HepG2 (cell line): Measurements from ENCODE around the gene XCR1. TPM values are rescaled to one million over a fixed set of nuclear protein-coding genes. Genes with fewer than 3 reads are reported as not detected.

ENCODE experiments used
- ATAC-seq: fragments of 200-7000 bp; cut with Tn5 transposase; 3 replicates; pipeline ENCODE4 v1.9.1; 2020; ENCODE audit warnings: mild to moderate bottlenecking, moderate library complexity
- BruUV-seq: library from RNA; stranded (reverse); fragments of 400-500 nt; replicated peaks from 2 replicates; lab custom pipeline; 2021; lab: Mats Ljungman, UMichigan
- CTCF ChIA-PET: fragments of 300-600 bp; formaldehyde crosslinking; extraction: SDS; loops from one replicate; lab custom pipeline; 2021; ENCODE audit warnings: low total read pairs, inconsistent platforms, low intra/inter-chr PET ratio; lab: Yijun Ruan, JAX
- POLR2A ChIA-PET: fragments of 350-600 bp; sonication (Branson Sonifier 250); formaldehyde crosslinking; loops from one replicate; lab custom pipeline; 2020; ENCODE audit warnings: antibody characterized with exemption, inconsistent platforms; lab: Yijun Ruan, JAX
- DNase-seq: peaks from one replicate; pipeline ENCODE4 v3.0.0-alpha.2; 2015; ENCODE audit warnings: low spot score
- FAIRE-seq: peaks from 3 replicates; lab custom pipeline; 2011; peaks lifted over from hg19 to GRCh38; lab: Jason Lieb, UNC
- H2AFZ ChIP-seq: one replicate; pipeline ENCODE4 v1.6.1; 2011; ENCODE audit warnings: low read length, inconsistent platforms
- H3K27ac ChIP-seq: fragments of 300-600 bp; 3 replicates; pipeline ENCODE4 v1.8.0; 2011; ENCODE audit warnings: mixed run types, mild to moderate bottlenecking, mixed read lengths, low read length, inconsistent platforms; ENCODE audit not compliant: insufficient read depth; ENCODE audit errors: extremely low read length
- H3K27me3 ChIP-seq, 2 experiments: fragments of 200-600 bp in 1 of 2; 2 replicates in 1 of 2; 3 replicates in 1 of 2; pipeline versions ENCODE4 v1.6.0 to v1.8.0; 2011; ENCODE audit warnings: low read length in 2 of 2, mild to moderate bottlenecking in 2 of 2, moderate library complexity in 2 of 2, inconsistent platforms in 1 of 2; ENCODE audit not compliant: insufficient read depth in 2 of 2, control insufficient read depth in 1 of 2
- H3K36me3 ChIP-seq, 2 experiments: fragments of 200-600 bp in 1 of 2; replicated peaks in 1 of 2; 2 replicates in 1 of 2; 3 replicates in 1 of 2; pipeline versions ENCODE4 v1.5.1 to v1.8.0; 2011; ENCODE audit warnings: low read length in 2 of 2, inconsistent platforms in 1 of 2; ENCODE audit not compliant: insufficient read depth in 2 of 2, control insufficient read depth in 1 of 2
- H3K4me1 ChIP-seq: 2 replicates; pipeline ENCODE4 v1.5.1; 2012; ENCODE audit warnings: low read length, inconsistent platforms; ENCODE audit not compliant: insufficient read depth
- H3K4me2 ChIP-seq: 2 replicates; pipeline ENCODE4 v1.6.0; 2011; ENCODE audit warnings: low read depth, low read length, inconsistent platforms
- H3K4me3 ChIP-seq, 3 experiments: fragments of 200-600 bp in 1 of 3; sonication (generic), shearing (Covaris generic) in 1 of 3; replicated peaks in 1 of 3; 2 replicates each; pipeline ENCODE4 v1.5.1; 2011 to 2016; ENCODE audit warnings: low read length in 3 of 3, inconsistent platforms in 2 of 3, low read depth in 2 of 3, mild to moderate bottlenecking in 2 of 3, control low read depth in 1 of 3, mixed read lengths in 1 of 3; ENCODE audit not compliant: insufficient read depth in 1 of 3
- H3K79me2 ChIP-seq: one replicate; pipeline ENCODE4 v1.6.1; 2011; ENCODE audit warnings: low read length, inconsistent platforms; ENCODE audit not compliant: insufficient read depth
- H3K9ac ChIP-seq: 2 replicates; pipeline ENCODE4 v1.6.0; 2011; ENCODE audit warnings: mild to moderate bottlenecking, low read depth, low read length, inconsistent platforms; ENCODE audit not compliant: insufficient read depth
- H3K9me3 ChIP-seq: 2 replicates; pipeline ENCODE4 v1.5.1; 2012; ENCODE audit warnings: mild to moderate bottlenecking, low read length
- H4K20me1 ChIP-seq: 2 replicates; pipeline ENCODE4 v1.6.0; 2011; ENCODE audit warnings: inconsistent platforms, mild to moderate bottlenecking, low read length, moderate library complexity; ENCODE audit not compliant: insufficient read depth
- CBX5 ChIP-seq: sonication (generic); formaldehyde crosslinking; IDR thresholded peaks from 2 replicates; pipeline ENCODE4 v1.4.0; 2020; ENCODE audit warnings: missing genetic modification reagents, borderline replicate concordance
- DPF2 ChIP-seq: sonication (generic); formaldehyde crosslinking; IDR thresholded peaks from 2 replicates; pipeline ENCODE4 v1.4.0; 2020; ENCODE audit warnings: mild to moderate bottlenecking, low read depth, missing genetic modification reagents, borderline replicate concordance
- ELF3 ChIP-seq: IDR thresholded peaks from 2 replicates; pipeline ENCODE4 v1.6.1; 2016; ENCODE audit warnings: missing genetic modification reagents, missing compliant biosample characterization
- HOXA7 ChIP-seq: sonication (generic); formaldehyde crosslinking; IDR thresholded peaks from 2 replicates; pipeline ENCODE4 v1.8.1; 2022; ENCODE audit warnings: mild to moderate bottlenecking, missing genetic modification reagents, moderate library complexity
- PAWR ChIP-seq: sonication (generic); formaldehyde crosslinking; IDR thresholded peaks from 2 replicates; pipeline ENCODE4 v1.4.0; 2020; ENCODE audit warnings: missing genetic modification reagents, mild to moderate bottlenecking, borderline replicate concordance
- POLR2AphosphoS2 ChIP-seq: IDR thresholded peaks from 2 replicates; pipeline ENCODE4 v1.6.1; 2011; ENCODE audit warnings: low read depth, low read length, improper control_type of control experiment
- SAP130 ChIP-seq: IDR thresholded peaks from 2 replicates; pipeline ENCODE4 v1.6.1; 2016; ENCODE audit warnings: low read depth
- SMC3 ChIP-seq: IDR thresholded peaks from 2 replicates; pipeline ENCODE4 v1.6.1; 2011; ENCODE audit warnings: low read length, improper control_type of control experiment
- SSRP1 ChIP-seq: IDR thresholded peaks from 2 replicates; pipeline ENCODE4 v1.6.1; 2016; ENCODE audit warnings: control low read depth
- ZNF501 ChIP-seq: sonication (generic); formaldehyde crosslinking; IDR thresholded peaks from 2 replicates; pipeline ENCODE4 v1.5.1; 2020; ENCODE audit warnings: mild to moderate bottlenecking, moderate library complexity, missing genetic modification reagents
- ZNF672 ChIP-seq: sonication (generic); formaldehyde crosslinking; IDR thresholded peaks from 2 replicates; pipeline ENCODE4 v1.8.1; 2022; ENCODE audit warnings: missing genetic modification reagents
- ZNF747 ChIP-seq: sonication (generic); formaldehyde crosslinking; IDR thresholded peaks from 2 replicates; pipeline ENCODE4 v1.8.1; 2023; ENCODE audit warnings: missing genetic modification reagents, mild to moderate bottlenecking, borderline replicate concordance
- WGBS: methylation state at CpG from one replicate; pipeline ENCODE4 v1.1.6; 2017; ENCODE audit warnings: low lambda C conversion rate; 5-methylcytosine and 5-hydroxymethylcytosine counted together
- in situ Hi-C: cut with HindIII; loops from 2 replicates; pipeline ENCODE4 v1.10.0; 2017; ENCODE audit warnings: low pct_unique_long_range_greater_than_20kb; ENCODE audit not compliant: extremely low pct_ligation_motif_present
- intact Hi-C: fragments of 100-400 bp; cut with micrococcal nuclease; formaldehyde crosslinking; loops from one replicate; pipeline ENCODE4 v1.10.0; 2022; ENCODE audit not compliant: unreplicated experiment
- polyA plus RNA-seq, 8 experiments: library from polyadenylated mRNA; depleted of rRNA in 3 of 8; stranded (reverse) in 7 of 8; unstranded in 1 of 8; fragments of >200 nt; fragmentation: Illumina TruSeq in 4 of 8; extraction: Trizol in 4 of 8; gene quantifications; 2 replicates each; pipeline versions ENCODE4 v1.2.1 to v1.2.3, GENCODE V29; 2011 to 2016; ENCODE audit warnings: low read depth in 4 of 8, missing spikeins in 1 of 8, mixed read lengths in 1 of 8; ENCODE audit not compliant: insufficient read depth in 1 of 8
- total RNA-seq, 5 experiments: library from RNA; depleted of rRNA; stranded (reverse); fragments of >200 nt; fragmentation: Illumina TruSeq; extraction: Trizol; gene quantifications; 2 replicates each; pipeline ENCODE4 v1.2.3, GENCODE V29; 2016; ENCODE audit warnings: low read depth in 1 of 5
- TF ChIP-seq, protein P1 (sequence below): sonication (generic); formaldehyde crosslinking; IDR thresholded peaks from 2 replicates; pipeline ENCODE4 v1.4.0; 2020; ENCODE audit warnings: mild to moderate bottlenecking, missing genetic modification reagents
- TF ChIP-seq, protein P2 (sequence below): sonication (generic); formaldehyde crosslinking; IDR thresholded peaks from 2 replicates; pipeline ENCODE4 v1.4.0; 2020; ENCODE audit warnings: low read depth, mild to moderate bottlenecking, missing genetic modification reagents
- TF ChIP-seq, protein P3 (sequence below): sonication (generic); formaldehyde crosslinking; IDR thresholded peaks from 2 replicates; pipeline ENCODE4 v1.5.0; 2020; ENCODE audit warnings: mild to moderate bottlenecking, missing genetic modification reagents
- TF ChIP-seq, protein P4 (sequence below): IDR thresholded peaks from 2 replicates; pipeline ENCODE4 v1.6.1; 2016

XCR1 gene
- total and polyA plus RNA-seq, 2 of the 13 experiments (the other 11 are each of a cell fraction or from before 2014, with no cell fraction given): not detected

DNA sequence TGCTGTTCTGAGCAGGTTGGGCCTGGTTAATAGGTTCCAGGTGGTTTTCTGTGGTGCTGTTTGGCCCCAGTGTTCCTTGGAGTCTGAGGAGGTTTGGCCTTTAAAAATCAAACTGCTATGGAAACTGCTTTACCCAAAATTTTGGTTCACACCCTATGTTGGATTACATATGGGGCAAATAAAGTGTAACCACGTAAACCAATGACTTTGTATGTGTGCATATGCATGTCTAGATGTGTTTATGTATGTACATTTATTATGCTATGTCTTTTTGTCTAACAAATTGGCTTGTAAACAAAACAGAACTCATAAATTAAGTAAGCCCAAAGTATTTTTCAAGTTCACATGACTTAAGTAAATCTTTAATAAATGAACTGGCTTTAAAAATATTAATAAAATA, 8.9 kb upstream of the XCR1 start:
- no peaks in the 10 kb centered on the region for H3K27me3 ChIP-seq
- 0% methylated on average over 1 of the region's 1 CpG for WGBS
- intact Hi-C loops: no loop called here
- CTCF ChIA-PET: no interaction called here
- H3K9me3 ChIP-seq: no peaks in the 10 kb centered on the region
- H3K9ac ChIP-seq: no peak overlapping the region
- H3K79me2 ChIP-seq: no peaks in the 10 kb centered on the region
- no peaks in the 10 kb centered on the region for H3K36me3 ChIP-seq
- H4K20me1 ChIP-seq: no peaks in the 10 kb centered on the region
- in situ Hi-C loops: no loop called here
- H3K27ac ChIP-seq: no peak overlapping the region
- FAIRE-seq (no peak), DNase-seq (no peak), ATAC-seq (no peak)
- H3K4me1 ChIP-seq: peaks cover 11% of the 10 kb centered on the region
- no TSS peak for BruUV-seq
- POLR2A ChIA-PET: no interaction called here
- no peak overlapping the region for H3K4me2 ChIP-seq
- no peak overlapping the region for H3K4me3 ChIP-seq
- TF ChIP-seq SSRP1 (CRISPR knock-in tag) (no peak), POLR2AphosphoS2 (no peak), PAWR (CRISPR knock-in tag) (no peak), HOXA7 (no peak), ZNF501 (CRISPR knock-in tag) (no peak)
- no peak overlapping the region for H2AFZ ChIP-seq

DNA sequence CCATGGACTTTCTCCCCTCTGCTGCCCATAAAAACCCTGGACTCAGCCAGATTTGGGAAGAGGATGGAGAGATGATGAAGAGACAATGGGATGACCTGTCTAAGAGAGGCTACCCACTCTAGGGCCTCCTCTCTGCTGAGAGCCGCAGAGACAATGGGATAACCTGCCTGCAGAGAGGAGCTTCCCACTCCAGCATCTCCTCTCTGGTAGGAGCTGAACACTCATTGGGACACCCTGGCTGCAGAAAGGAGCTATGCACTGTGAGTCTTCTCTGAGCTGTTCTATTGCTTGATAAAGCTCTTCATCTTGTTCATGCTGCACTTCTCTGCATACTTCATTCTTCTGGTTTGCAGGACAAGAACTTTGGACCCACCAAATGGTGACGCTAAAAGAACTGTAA, 4.5 kb upstream of the XCR1 start:
- intact Hi-C loops: no loop called here
- POLR2A ChIA-PET: interaction anchor here (0.5 kb wide), 1 partner anchor 38 kb away, joined by 3 read pairs; no protein-coding TSS in a partner anchor
- FAIRE-seq (no peak), ATAC-seq (peak; percentile 62), DNase-seq (peak; percentile 16)
- H3K4me2 ChIP-seq: no peak overlapping the region
- H2AFZ ChIP-seq: no peak overlapping the region
- H4K20me1 ChIP-seq: no peaks in the 10 kb centered on the region
- peaks cover 7% of the 10 kb centered on the region for H3K9me3 ChIP-seq
- in situ Hi-C loops: no loop called here
- CTCF ChIA-PET: no interaction called here
- H3K79me2 ChIP-seq: no peaks in the 10 kb centered on the region
- peaks cover 17% of the 10 kb centered on the region for H3K4me1 ChIP-seq
- H3K36me3 ChIP-seq: no peaks in the 10 kb centered on the region
- no peak overlapping the region for H3K4me3 ChIP-seq
- H3K27me3 ChIP-seq: no peaks in the 10 kb centered on the region
- 0% methylated on average over 1 of the region's 2 CpGs for WGBS
- BruUV-seq: no TSS peak
- no peak overlapping the region for H3K9ac ChIP-seq
- H3K27ac ChIP-seq: no peak overlapping the region
- TF ChIP-seq ZNF747 (CRISPR knock-in tag) (no peak), PAWR (CRISPR knock-in tag) (no peak), DPF2 (no peak), ELF3 (CRISPR knock-in tag) (no peak), ZNF672 (no peak), CBX5 (no peak), SAP130 (CRISPR knock-in tag) (no peak), SMC3 (no peak)
- TF ChIP-seq, protein P1, sequence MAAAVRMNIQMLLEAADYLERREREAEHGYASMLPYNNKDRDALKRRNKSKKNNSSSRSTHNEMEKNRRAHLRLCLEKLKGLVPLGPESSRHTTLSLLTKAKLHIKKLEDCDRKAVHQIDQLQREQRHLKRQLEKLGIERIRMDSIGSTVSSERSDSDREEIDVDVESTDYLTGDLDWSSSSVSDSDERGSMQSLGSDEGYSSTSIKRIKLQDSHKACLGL (CRISPR knock-in tag): no peak
- TF ChIP-seq, protein P2, sequence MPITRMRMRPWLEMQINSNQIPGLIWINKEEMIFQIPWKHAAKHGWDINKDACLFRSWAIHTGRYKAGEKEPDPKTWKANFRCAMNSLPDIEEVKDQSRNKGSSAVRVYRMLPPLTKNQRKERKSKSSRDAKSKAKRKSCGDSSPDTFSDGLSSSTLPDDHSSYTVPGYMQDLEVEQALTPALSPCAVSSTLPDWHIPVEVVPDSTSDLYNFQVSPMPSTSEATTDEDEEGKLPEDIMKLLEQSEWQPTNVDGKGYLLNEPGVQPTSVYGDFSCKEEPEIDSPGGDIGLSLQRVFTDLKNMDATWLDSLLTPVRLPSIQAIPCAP (CRISPR knock-in tag): no peak
- TF ChIP-seq, protein P3, sequence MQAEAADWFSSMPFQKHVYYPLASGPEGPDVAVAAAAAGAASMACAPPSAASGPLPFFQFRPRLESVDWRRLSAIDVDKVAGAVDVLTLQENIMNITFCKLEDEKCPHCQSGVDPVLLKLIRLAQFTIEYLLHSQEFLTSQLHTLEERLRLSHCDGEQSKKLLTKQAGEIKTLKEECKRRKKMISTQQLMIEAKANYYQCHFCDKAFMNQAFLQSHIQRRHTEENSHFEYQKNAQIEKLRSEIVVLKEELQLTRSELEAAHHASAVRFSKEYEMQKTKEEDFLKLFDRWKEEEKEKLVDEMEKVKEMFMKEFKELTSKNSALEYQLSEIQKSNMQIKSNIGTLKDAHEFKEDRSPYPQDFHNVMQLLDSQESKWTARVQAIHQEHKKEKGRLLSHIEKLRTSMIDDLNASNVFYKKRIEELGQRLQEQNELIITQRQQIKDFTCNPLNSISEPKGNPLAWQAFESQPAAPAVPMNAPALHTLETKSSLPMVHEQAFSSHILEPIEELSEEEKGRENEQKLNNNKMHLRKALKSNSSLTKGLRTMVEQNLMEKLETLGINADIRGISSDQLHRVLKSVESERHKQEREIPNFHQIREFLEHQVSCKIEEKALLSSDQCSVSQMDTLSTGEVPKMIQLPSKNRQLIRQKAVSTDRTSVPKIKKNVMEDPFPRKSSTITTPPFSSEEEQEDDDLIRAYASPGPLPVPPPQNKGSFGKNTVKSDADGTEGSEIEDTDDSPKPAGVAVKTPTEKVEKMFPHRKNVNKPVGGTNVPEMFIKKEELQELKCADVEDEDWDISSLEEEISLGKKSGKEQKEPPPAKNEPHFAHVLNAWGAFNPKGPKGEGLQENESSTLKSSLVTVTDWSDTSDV: no peak
- TF ChIP-seq, protein P4, sequence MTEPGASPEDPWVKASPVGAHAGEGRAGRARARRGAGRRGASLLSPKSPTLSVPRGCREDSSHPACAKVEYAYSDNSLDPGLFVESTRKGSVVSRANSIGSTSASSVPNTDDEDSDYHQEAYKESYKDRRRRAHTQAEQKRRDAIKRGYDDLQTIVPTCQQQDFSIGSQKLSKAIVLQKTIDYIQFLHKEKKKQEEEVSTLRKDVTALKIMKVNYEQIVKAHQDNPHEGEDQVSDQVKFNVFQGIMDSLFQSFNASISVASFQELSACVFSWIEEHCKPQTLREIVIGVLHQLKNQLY (CRISPR knock-in tag): no peak
